Stimulated activated CD4-positive, alpha-beta T cell treated with anti-CD3 and anti-CD28 coated beads, Interleukin-2, amount 100 ng/mL, for 48 hours (primary cell): Measurements from ENCODE around the gene AAR2.

Source experiments
- DNase-seq, 2 donors: peaks; one replicate each; pipeline ENCODE4 v3.0.0-alpha.2; 2020

The AAR2 gene

DNA sequence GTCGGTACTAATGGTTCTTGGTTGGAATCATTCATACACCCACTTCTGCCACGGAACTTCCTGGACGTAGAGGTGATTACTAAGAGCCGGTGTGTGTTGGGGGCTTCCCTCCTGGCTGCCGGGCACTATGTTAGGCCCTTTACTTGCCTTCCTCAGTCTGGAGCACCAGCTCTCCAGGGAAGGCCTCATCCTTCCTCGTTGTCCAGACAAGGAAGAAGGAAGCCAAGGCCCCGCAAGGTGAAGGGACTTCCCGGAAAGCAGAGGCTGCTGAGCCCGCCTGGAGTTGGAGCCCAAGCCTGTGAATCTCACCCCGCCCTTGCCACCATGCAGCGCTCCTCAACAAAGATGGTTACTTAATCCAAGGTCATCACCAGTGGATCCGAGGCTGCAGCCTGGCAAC is 26.2 kb downstream of the AAR2 start:
- no peak for DNase-seq

DNA sequence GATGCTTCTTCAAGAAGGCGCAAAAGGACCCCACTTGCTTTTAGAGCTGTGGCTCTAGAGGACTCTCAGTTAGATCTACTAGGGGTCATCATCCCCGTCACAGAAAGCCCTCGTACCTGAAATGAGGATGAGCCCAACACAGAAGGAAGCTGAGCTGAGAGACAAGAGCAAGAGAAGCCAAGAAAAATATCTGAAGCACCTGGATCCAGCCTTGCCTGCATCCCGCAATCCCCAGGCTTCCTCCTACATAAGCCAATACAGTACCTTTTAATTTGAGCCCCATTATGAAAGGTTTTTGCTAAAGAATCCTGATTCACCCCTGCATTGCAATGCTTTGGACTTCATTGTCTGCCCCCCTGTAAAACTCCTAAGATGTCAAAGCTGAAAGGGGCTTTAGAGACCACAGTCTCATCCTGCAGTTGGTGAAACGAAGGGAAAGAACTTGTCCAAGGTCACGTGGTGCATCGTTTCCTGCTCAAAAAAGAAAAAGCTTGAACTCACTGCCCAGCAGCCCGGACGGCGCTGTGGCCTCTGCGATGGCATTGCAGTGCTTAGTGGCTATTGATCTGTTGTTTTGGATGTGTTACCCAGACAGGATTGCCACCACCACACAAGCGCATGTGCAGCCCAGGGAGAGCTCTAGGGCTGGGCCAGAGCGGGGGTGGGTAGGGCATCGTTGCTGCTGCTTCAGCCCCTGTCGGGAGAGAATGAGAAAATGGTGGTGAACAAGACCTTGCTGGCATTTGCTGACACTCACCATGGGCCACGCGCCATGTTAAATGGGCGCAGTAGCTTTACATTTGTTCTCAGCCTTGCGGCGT is 28.4 kb downstream of the AAR2 start:
- no peak for DNase-seq

DNA sequence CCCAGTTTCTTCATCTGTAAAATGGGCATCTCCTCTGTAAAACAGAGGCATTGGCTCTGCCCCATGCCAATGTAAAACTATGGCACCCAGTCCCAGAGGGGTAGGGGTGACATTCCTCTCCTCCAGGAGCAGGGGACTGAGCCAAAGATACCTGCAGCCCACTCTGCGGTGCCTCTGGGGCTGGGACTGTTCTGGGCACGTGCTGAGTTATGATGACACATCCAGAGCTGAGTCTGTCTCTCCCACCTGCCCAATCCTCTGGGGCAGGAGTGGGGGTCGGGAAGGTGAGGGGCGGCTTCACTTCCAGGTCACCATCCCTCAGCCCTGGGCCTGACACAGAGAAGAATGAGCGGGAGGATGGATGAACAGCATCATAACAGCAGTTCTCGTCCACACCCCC is 29.9 kb downstream of the AAR2 start:
- no peak for DNase-seq

DNA sequence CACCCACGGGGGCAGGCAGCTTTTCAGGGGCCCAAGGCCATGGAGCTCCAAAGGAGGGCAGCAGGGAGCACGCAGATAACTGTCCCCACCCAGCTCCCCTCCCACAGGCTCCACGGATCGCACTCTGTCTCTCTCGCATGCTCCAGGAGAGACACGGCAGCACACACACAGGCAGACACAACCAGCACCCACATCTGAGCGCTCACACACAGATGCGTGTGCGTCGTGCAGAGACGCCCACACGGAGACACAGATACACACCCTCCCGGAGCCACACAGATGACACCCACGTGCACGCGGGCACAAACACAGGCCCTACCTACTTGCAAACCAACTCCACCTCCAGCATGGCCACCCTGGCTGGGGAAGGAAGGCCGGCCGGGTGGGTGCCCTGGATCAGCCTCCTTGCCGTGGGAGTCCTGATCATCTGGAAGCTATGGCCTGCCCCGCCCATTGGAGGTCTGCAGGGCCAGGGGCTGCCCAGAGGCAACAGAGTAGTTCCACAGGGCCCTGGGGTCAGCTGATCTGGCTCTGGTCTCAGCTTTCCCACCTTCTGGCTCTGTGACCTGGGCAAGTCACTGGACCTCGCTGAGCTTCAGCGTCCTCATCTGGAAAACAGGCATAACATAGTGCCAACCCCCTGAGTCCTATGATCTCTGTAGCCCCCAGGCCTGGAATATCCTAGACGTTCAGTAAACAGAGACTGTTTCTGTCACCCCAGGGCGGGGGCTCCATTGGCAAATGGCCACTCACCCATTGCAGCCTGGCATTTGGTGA is 31.5 kb downstream of the AAR2 start:
- DNase-seq = no peak

GRCh38 chr20:36268440-36269342 is 32.4 kb downstream of the AAR2 start:
- DNase-seq = no peak

DNA sequence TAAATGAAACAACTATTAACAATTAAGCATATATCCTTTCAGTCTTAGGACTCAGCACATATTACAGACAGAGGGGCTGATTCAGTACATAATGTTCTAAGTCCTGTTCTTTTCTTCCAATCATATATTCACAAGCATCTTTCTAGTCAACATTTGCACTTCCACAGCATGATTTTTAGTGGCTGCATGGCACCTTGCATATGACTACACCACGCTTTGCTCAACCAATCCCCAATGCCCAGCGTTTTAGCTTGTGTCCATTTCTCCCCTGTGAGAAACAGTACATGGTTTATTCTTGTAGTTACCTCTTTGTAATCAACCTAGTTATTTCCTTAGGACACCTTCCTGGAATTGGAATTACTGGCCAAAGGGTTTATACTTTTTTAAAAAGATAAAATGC is 33.2 kb downstream of the AAR2 start:
- no peak for DNase-seq

DNA sequence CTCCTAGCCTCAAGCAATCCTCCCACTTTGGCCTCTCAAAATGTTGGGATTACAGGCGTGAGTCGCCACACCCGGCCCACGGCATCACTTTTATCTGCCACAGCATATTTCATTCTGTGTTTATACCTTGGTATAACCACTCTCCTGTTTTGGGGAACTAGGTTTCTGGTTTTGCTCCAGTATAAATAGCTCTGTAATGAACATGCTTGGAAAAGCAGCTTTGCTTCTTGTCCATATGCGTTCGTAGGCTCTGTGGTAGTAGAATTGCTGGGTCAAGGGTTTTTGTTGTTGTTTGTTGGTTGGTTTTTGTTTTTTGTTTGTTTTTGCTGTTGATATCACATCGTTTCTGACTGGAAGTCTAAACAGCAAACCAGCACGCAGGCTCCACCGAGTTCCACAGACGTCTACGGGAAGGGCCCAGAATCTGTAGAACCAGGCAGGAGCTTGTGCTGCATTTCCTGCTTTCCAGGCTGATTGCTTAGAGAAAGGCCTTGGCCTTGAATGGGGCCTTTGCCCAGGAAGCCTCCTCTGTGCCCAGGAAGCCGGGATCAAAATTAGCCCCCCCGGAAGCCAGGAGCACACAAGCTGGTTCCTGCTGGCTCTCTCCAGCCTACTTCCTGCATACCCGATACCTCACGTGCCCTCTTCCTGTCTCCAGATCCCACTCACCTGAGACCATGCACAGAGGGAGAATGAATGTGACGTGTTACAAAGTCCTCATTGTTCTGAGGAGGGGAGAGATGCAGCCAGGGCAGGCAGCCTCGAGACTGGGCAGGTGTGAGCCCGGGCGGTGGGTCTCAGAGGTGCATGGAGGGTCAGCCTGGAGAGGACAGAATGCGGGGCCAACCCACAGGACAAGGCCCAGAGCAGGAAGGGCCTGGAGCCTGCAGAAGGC is 34.7 kb downstream of the AAR2 start:
- no peak for DNase-seq

- DNase-seq = no peak
Measured at GRCh38 chr20:36271639-36272546, 35.6 kb downstream of the AAR2 start.

- no peak for DNase-seq
Measured at GRCh38 chr20:36272547-36273220, 36.4 kb downstream of the AAR2 start.

- DNase-seq = no peak
Measured at GRCh38 chr20:36273414-36274180, 37.3 kb downstream of the AAR2 start.

- no peak for DNase-seq
Measured at GRCh38 chr20:36274181-36274841, 38.0 kb downstream of the AAR2 start.

- no peak for DNase-seq
Measured at GRCh38 chr20:36275011-36275410, 38.7 kb downstream of the AAR2 start.

- DNase-seq = no peak
Measured at GRCh38 chr20:36275441-36276189, 39.3 kb downstream of the AAR2 start.

DNA sequence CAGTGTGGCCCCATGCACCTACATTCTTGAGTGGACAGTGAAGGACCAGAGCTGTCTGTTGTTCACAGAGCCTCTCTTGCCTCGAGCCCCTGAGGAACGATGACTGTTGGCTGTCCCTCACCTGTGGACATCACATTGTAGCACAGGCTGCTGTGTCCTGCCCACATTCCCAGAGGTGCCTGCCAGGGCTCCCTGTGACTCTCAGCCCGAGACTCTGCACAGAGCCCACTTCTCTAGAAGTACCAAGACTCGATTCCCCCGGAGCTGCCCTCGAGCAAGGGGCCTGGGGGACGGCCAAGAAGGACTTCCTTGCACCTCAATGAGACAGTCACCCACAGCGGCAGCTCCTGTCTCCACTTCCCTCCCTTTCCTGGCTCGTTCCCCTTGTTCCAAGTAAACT is 41.3 kb downstream of the AAR2 start:
- DNase-seq = no peak

GRCh38 chr20:36279362-36279761 is 43.1 kb downstream of the AAR2 start:
- DNase-seq = no peak

DNA sequence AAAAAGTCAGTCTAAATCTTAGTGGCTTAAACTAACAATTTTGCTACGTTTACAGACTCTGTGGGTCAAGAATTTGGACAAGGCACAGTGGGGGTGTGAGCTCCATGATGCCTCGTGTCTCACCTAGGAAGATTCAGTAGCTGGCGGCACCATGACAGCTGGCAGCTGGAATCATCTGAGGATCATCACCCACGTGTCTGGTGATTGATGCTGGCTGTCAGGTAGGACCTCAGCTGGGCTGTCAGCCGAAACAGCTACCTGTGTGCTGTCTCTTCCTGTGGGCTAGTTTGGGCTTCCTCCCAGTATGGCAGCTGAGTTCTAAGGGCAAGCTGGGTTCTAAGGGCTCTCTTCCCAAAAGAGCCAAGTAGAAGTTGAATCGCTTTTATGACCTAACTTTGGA is 43.5 kb downstream of the AAR2 start:
- DNase-seq = no peak

GRCh38 chr20:36281785-36282380 is 45.6 kb downstream of the AAR2 start:
- DNase-seq = no peak

DNA sequence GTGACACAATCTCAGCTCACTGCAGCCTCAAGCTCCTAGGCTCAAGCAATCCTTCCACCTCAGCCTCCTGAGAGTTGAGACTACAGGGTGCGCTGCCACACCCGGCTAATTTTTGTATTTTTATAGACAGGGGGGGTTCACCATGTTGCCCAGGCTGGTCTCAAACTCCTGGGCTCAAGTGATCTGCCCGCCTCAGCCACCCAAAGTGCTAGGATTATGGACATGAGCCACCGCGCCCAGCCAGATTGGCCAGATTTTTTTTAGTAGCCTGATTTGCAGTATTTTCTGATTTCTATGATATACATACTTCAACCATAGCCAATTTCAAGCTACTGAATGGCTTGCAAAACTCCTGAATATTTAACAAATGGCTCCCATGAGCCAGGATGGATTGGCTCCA is 48.5 kb downstream of the AAR2 start:
- no peak for DNase-seq
